C4-2B (cell line): ENCODE data around the gene AHCYL1.

ENCODE experiments used
- CTCF ChIP-seq: fragments of 450-650 bp; conservative IDR thresholded peaks from 2 replicates; pipeline ENCODE4 v1.5.1; 2017; ENCODE audit warnings: mild to moderate bottlenecking
- ZFX ChIP-seq: fragments of 450-650 bp; IDR thresholded peaks from 2 replicates; pipeline ENCODE4 v1.6.1; 2017

- no peak for TF ChIP-seq CTCF
- TF ChIP-seq ZFX = no peak
These were observed 33.8 kb downstream of the AHCYL1 start for GRCh38 chr1:110018396-110018795.
